Spleen (tissue), 11 donors: ENCODE measurements around the gene IKZF3. TPM values are rescaled to one million over a fixed set of nuclear protein-coding genes. Genes with fewer than 3 reads are reported as not detected.
A peak's percentile ranks its signal among the peaks of the same experiment; 100 is the strongest.

Experiments used
- DNase-seq: peaks from one replicate; pipeline ENCODE4 v3.0.0-alpha.2; 2020
- H3K27ac ChIP-seq, 8 donors: fragments of 200-600 bp; sonication (generic) in 7 of 8; 1 replicate in 4 of 8; 2 replicates in 4 of 8; pipeline versions ENCODE4 v1.5.0 to v1.8.0; 2016 to 2021; ENCODE audit warnings: inconsistent platforms in 4 of 8, mild to moderate bottlenecking in 4 of 8, moderate library complexity in 1 of 8
- H3K27me3 ChIP-seq, 7 donors: fragments of 200-600 bp; sonication (generic) in 6 of 7; replicated peaks in 1 of 7; 1 replicate in 4 of 7; 2 replicates in 3 of 7; pipeline versions ENCODE4 v1.5.0 to v1.8.0; 2016 to 2021; ENCODE audit warnings: inconsistent platforms in 3 of 7, mild to moderate bottlenecking in 1 of 7
- H3K36me3 ChIP-seq, 6 donors: fragments of 200-600 bp; sonication (generic) in 5 of 6; 1 replicate in 4 of 6; 2 replicates in 2 of 6; pipeline versions ENCODE4 v1.5.0 to v1.8.0; 2016 to 2021; ENCODE audit warnings: inconsistent platforms in 2 of 6
- H3K4me1 ChIP-seq, 6 donors: fragments of 200-600 bp; sonication (generic) in 5 of 6; 1 replicate in 3 of 6; 2 replicates in 3 of 6; pipeline versions ENCODE4 v1.5.0 to v1.8.0; 2016 to 2021; ENCODE audit warnings: inconsistent platforms in 3 of 6
- H3K4me3 ChIP-seq, 8 donors: fragments of 200-600 bp; sonication (generic) in 7 of 8; 1 replicate in 4 of 8; 2 replicates in 4 of 8; pipeline versions ENCODE4 v1.5.0 to v1.8.0; 2016 to 2021; ENCODE audit warnings: inconsistent platforms in 4 of 8, mild to moderate bottlenecking in 4 of 8, moderate library complexity in 2 of 8
- H3K9me3 ChIP-seq, 8 donors: fragments of 200-600 bp; sonication (generic) in 7 of 8; 1 replicate in 4 of 8; 2 replicates in 4 of 8; pipeline versions ENCODE4 v1.5.0 to v1.8.0; 2016 to 2021; ENCODE audit warnings: inconsistent platforms in 4 of 8
- POLR2A ChIP-seq, 3 donors: fragments of 450-650 bp; IDR thresholded peaks; one replicate each; pipeline ENCODE4 v1.5.1; 2017; ENCODE audit warnings: antibody characterized with exemption in 3 of 3, mild to moderate bottlenecking in 1 of 3
- POLR2AphosphoS5 ChIP-seq, 3 donors: sonication (generic); formaldehyde crosslinking; IDR thresholded peaks; one replicate each; pipeline ENCODE4 v1.5.1; 2017; ENCODE audit warnings: antibody characterized with exemption in 3 of 3
- WGBS, 5 donors: extraction: QIAGEN DNeasy Blood & Tissue Kit in 3 of 5; methylation state at CpG; one replicate each; pipeline versions ENCODE4 v1.1.5 to v1.1.7; 2013 to 2018; 5-methylcytosine and 5-hydroxymethylcytosine counted together
- intact Hi-C: fragments of 100-400 bp; cut with DNase I; formaldehyde crosslinking; loops from one replicate; pipeline ENCODE4 v1.15.0; 2023; ENCODE audit warnings: low total_unique reads
- polyA plus RNA-seq, 3 donors: library from polyadenylated mRNA; stranded (reverse); fragments of 200-250 nt; gene quantifications; one replicate each; pipeline ENCODE4 v1.2.1, GENCODE V29; 2013
- total RNA-seq, 7 donors: library from RNA; depleted of rRNA in 3 of 7; stranded (reverse); fragments of >200 nt in 3 of 7; fragmentation: NEBNext Ultra II Directional in 4 of 7; extraction: Animal tissue kit (Norgen Biotek cat#: 25700) in 4 of 7; gene quantifications; one replicate each; pipeline versions ENCODE4 v1.1.0 to v1.2.1, GENCODE V29; 2016 to 2021
- TF ChIP-seq, protein P1 (sequence below), 11 experiments: fragments of 200-600 bp in 7 of 11; fragments of 450-650 bp in 4 of 11; sonication (generic) in 4 of 11; IDR thresholded peaks in 8 of 11; conservative IDR thresholded peaks in 3 of 11; 1 replicate in 7 of 11; 2 replicates in 4 of 11; pipeline versions ENCODE4 v1.4.0 to v1.8.0; 2016 to 2021; ENCODE audit warnings: antibody characterized with exemption in 11 of 11, inconsistent platforms in 4 of 11, mild to moderate bottlenecking in 1 of 11
- donor health status: healthy with polysubstance abuse.
- donor health status: DM: no; HTN: no; CAD: no; lungs with moderate emphysema.
- donor health status: DM: no; HTN: no; CAD: no.
- donor health status: Bipolar disorder and iron deficiency.
- donor health status: healthy.
- donor health status: DM: no; HTN: no; CAD: no.
- donor health status: DM: yes; HTN: yes; CAD: no.

Gene IKZF3
- total and polyA plus RNA-seq, 10 donors, result 17.5 to 132 (median 84.1) TPM

GRCh38 chr17:39813631-39814030 lies 50.5 kb downstream of the IKZF3 start:
- Histone ChIP-seq H3K27me3 (no peaks in the 10 kb centered on the region), H3K4me3 (peak overlapping the region in 1 of 8 donors; percentile 16), H3K36me3 (peaks cover 0 to 41% (median 0%) of the 10 kb centered on the region in 6 donors), H3K4me1 (peaks cover 5 to 94% (median 31%) of the 10 kb centered on the region in 6 donors), H3K9me3 (no peaks in the 10 kb centered on the region), H3K27ac (peak overlapping the region in 7 of 8 donors; percentile 5 to 78 (median 54))
- DNase-seq, result no peak
- TF ChIP-seq, protein P1, sequence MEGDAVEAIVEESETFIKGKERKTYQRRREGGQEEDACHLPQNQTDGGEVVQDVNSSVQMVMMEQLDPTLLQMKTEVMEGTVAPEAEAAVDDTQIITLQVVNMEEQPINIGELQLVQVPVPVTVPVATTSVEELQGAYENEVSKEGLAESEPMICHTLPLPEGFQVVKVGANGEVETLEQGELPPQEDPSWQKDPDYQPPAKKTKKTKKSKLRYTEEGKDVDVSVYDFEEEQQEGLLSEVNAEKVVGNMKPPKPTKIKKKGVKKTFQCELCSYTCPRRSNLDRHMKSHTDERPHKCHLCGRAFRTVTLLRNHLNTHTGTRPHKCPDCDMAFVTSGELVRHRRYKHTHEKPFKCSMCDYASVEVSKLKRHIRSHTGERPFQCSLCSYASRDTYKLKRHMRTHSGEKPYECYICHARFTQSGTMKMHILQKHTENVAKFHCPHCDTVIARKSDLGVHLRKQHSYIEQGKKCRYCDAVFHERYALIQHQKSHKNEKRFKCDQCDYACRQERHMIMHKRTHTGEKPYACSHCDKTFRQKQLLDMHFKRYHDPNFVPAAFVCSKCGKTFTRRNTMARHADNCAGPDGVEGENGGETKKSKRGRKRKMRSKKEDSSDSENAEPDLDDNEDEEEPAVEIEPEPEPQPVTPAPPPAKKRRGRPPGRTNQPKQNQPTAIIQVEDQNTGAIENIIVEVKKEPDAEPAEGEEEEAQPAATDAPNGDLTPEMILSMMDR (IDR thresholded peaks at IDR 0.05 in 8 of 11, conservative IDR thresholded peaks at IDR 0.05 in 3 of 11), result no peak
- TF ChIP-seq POLR2AphosphoS5 (IDR thresholded peaks at IDR 0.05), result peak in 2 of 3 donors; percentile 65 to 71
- WGBS, 5 donors, result 46 to 75% (median 54%) methylated on average over 11 of the region's 11 CpGs
- intact Hi-C loops, result no loop called here

GRCh38 chr17:39812466-39812865 lies 51.6 kb downstream of the IKZF3 start:
- Histone ChIP-seq H3K9me3 (no peaks in the 10 kb centered on the region), H3K4me1 (peaks cover 0 to 90% (median 21%) of the 10 kb centered on the region in 6 donors), H3K36me3 (peaks cover 0 to 41% (median 0%) of the 10 kb centered on the region in 6 donors), H3K4me3 (no peak overlapping the region), H3K27me3 (no peaks in the 10 kb centered on the region), H3K27ac (peak overlapping the region in 3 of 8 donors; percentile 13 to 78 (median 54))
- WGBS, 5 donors, result 86 to 93% (median 92%) methylated on average over 6 of the region's 6 CpGs
- no peak for DNase-seq
- TF ChIP-seq POLR2AphosphoS5 (IDR thresholded peaks at IDR 0.05) (no peak), POLR2A (IDR thresholded peaks at IDR 0.05) (no peak)
- TF ChIP-seq, protein P1 (IDR thresholded peaks at IDR 0.05 in 8 of 11, conservative IDR thresholded peaks at IDR 0.05 in 3 of 11), result no peak
- intact Hi-C loops, result no loop called here

DNA sequence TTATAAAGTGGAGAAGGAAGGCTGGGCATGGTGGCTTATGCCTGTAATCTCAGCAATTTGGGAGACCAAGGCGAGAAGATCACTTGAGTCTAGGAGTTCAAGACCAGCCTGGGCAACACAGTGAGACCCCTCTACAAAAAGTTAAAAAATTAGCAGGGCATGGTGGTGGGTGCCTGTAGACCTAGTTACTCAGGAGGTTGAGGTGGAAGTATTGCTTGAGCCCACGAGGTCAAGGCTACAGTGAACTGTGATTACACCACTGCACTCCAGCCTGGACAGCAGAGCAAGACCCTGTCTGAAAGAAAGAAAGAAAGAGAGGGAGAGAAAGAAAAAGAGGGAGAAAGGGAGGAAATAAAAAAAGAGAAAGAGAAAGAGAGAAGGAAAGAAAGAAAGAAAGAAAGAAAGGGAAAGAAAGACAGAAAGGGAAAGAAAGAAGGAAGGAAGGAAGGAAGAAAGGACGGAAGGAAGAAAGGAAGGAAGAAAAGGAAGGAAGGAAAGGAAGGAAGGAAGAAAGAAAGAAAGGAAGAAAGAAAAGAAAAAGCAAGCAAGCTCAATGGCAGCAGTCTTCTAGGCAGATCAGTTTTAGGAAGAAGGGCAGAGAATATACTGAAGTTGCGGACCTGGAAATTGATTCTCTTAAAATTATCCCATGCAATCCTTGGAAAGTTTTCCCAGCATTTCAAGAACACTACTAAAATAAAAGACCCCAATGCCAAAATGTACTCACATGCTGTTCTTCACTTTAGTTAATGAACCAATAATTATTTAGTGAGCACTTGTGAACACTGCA lies 53.0 kb downstream of the IKZF3 start:
- H3K27ac ChIP-seq, result peak overlapping the region in 1 of 8 donors; percentile 78
- H3K27me3 ChIP-seq, result no peaks in the 10 kb centered on the region
- 82 to 88% (median 84%) methylated on average over 4 of the region's 4 CpGs for WGBS, 5 donors
- TF ChIP-seq POLR2AphosphoS5 (IDR thresholded peaks at IDR 0.05) (no peak), POLR2A (IDR thresholded peaks at IDR 0.05) (no peak)
- TF ChIP-seq, protein P1 (IDR thresholded peaks at IDR 0.05 in 8 of 11, conservative IDR thresholded peaks at IDR 0.05 in 3 of 11), result no peak
- no peak for DNase-seq
- no peaks in the 10 kb centered on the region for H3K9me3 ChIP-seq
- peaks cover 0 to 88% (median 19%) of the 10 kb centered on the region in 6 donors for H3K4me1 ChIP-seq
- H3K4me3 ChIP-seq, result no peak overlapping the region
- peaks cover 0 to 29% (median 0%) of the 10 kb centered on the region in 6 donors for H3K36me3 ChIP-seq
- intact Hi-C loops, result no loop called here

DNA sequence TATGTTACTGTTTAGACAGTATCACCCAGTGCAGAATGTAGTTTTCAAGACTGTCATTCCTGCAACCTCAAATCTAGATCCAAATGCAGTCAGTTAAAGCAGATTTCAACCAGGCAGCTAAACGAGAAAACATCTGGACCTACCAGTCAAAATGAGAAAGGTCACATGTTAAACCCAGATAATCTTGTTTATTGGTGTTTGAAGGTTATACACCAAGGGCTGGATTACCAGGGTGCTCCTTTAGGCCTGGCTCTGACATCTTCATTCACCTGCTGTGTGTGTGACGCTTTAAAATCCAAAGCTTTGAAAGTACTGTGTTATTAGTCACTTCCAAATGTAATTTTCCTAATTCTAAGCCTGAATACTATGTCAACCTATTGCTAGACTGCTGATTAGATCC lies 54.9 kb downstream of the IKZF3 start:
- intact Hi-C loops, result no loop called here
- no peaks in the 10 kb centered on the region for H3K27me3 ChIP-seq
- WGBS, 5 donors, result 62 to 76% (median 68%) methylated on average over 2 of the region's 2 CpGs
- H3K36me3 ChIP-seq, result peaks cover 0 to 29% (median 0%) of the 10 kb centered on the region in 6 donors
- TF ChIP-seq, protein P1 (IDR thresholded peaks at IDR 0.05 in 8 of 11, conservative IDR thresholded peaks at IDR 0.05 in 3 of 11), result no peak
- no peak for TF ChIP-seq POLR2AphosphoS5 (IDR thresholded peaks at IDR 0.05)
- no peak for TF ChIP-seq POLR2A (IDR thresholded peaks at IDR 0.05)
- no peak for DNase-seq
- H3K27ac ChIP-seq, result peak overlapping the region in 2 of 8 donors; percentile 10 to 42
- no peaks in the 10 kb centered on the region for H3K9me3 ChIP-seq
- peaks cover 0 to 84% (median 17%) of the 10 kb centered on the region in 6 donors for H3K4me1 ChIP-seq
- no peak overlapping the region for H3K4me3 ChIP-seq
